ENCODE measurements around the gene MEGF6. TPM values are rescaled to one million over a fixed set of nuclear protein-coding genes. Genes with fewer than 3 reads are reported as not detected.

MEGF6 gene
- total and polyA plus RNA-seq, 8 donors = 40.6 to 108 (median 51.5) TPM

- intact Hi-C loops (cut with DNase I) = no loop called here
- Histone ChIP-seq H3K27me3 (no peaks in the 10 kb centered on the region), H3K4me3 (no peak overlapping the region), H3K9me3 (no peaks in the 10 kb centered on the region), H3K4me1 (no peaks in the 10 kb centered on the region), H3K27ac (no peak overlapping the region), H3K36me3 (no peaks in the 10 kb centered on the region)
- no peak for TF ChIP-seq CTCF (IDR thresholded peaks at IDR 0.05)
- peak in 1 of 4 donors; percentile 63 for DNase-seq
- no peak for ATAC-seq
Measured at GRCh38 chr1:3464649-3465025, 146.7 kb downstream of the MEGF6 start.

GRCh38 chr1:3463891-3464648 lies 147.2 kb downstream of the MEGF6 start:
- no peak for TF ChIP-seq CTCF (IDR thresholded peaks at IDR 0.05)
- Histone ChIP-seq H3K9me3 (no peaks in the 10 kb centered on the region), H3K4me3 (no peak overlapping the region), H3K27ac (no peak overlapping the region), H3K27me3 (no peaks in the 10 kb centered on the region), H3K4me1 (no peaks in the 10 kb centered on the region), H3K36me3 (no peaks in the 10 kb centered on the region)
- intact Hi-C loops (cut with DNase I) = no loop called here
- DNase-seq (peak in 1 of 4 donors; percentile 63), ATAC-seq (no peak)

- no peaks in the 10 kb centered on the region for H3K9me3 ChIP-seq
- no peak for ATAC-seq
- H3K27me3 ChIP-seq = no peaks in the 10 kb centered on the region
- H3K4me3 ChIP-seq = no peak overlapping the region
- intact Hi-C loops (cut with DNase I) = no loop called here
- no peaks in the 10 kb centered on the region for H3K36me3 ChIP-seq
- peak in 1 of 4 donors; percentile 48 for DNase-seq
- no peak for TF ChIP-seq CTCF (IDR thresholded peaks at IDR 0.05)
- H3K27ac ChIP-seq = no peak overlapping the region
- no peaks in the 10 kb centered on the region for H3K4me1 ChIP-seq
Measured at GRCh38 chr1:3463408-3463863, 147.9 kb downstream of the MEGF6 start.

GRCh38 chr1:3463013-3463385 lies 148.3 kb downstream of the MEGF6 start:
- intact Hi-C loops (cut with DNase I) = no loop called here
- Histone ChIP-seq H3K4me1 (no peaks in the 10 kb centered on the region), H3K27me3 (no peaks in the 10 kb centered on the region), H3K9me3 (no peaks in the 10 kb centered on the region), H3K27ac (no peak overlapping the region), H3K36me3 (no peaks in the 10 kb centered on the region), H3K4me3 (no peak overlapping the region)
- no peak for TF ChIP-seq CTCF (IDR thresholded peaks at IDR 0.05)
- DNase-seq (peak in 1 of 4 donors; percentile 74), ATAC-seq (no peak)

GRCh38 chr1:3462356-3463012 lies 148.8 kb downstream of the MEGF6 start:
- DNase-seq = peak in 1 of 4 donors; percentile 38
- TF ChIP-seq CTCF (IDR thresholded peaks at IDR 0.05) = no peak
- H3K4me3 ChIP-seq = no peak overlapping the region
- H3K36me3 ChIP-seq = no peaks in the 10 kb centered on the region
- no peaks in the 10 kb centered on the region for H3K4me1 ChIP-seq
- H3K9me3 ChIP-seq = no peaks in the 10 kb centered on the region
- ATAC-seq = no peak
- intact Hi-C loops (cut with DNase I) = no loop called here
- no peaks in the 10 kb centered on the region for H3K27me3 ChIP-seq
- no peak overlapping the region for H3K27ac ChIP-seq

Data from left lung (tissue), 10 donors.